ENCODE data around the gene EFNA5.

Gene EFNA5

DNA sequence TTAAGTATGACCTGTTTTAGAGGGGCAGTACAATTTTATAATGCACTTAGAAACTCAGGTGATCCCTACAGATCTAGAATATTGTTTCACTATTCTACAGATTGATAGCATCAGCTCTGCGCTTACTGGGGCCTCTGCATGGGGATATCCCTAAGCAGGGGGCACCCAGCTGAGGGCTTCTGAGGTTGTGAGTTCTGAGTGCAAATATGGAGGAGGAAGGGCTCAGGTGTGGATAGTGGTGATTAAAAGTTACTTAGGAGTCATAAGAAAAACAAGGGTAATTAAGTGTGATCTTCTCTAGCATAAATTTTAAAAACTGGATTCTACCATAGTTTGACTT, 274.4 kb downstream of the EFNA5 start:
- Histone ChIP-seq H3K27me3 (ENCODE audit: insufficient read depth, low read depth, severe bottlenecking) (no peaks in the 10 kb centered on the region), H3K36me3 (no peaks in the 10 kb centered on the region), H3K4me3 (ENCODE audit: low read depth, low read length) (no peak overlapping the region), H3K27ac (no peak overlapping the region), H3K9me3 (ENCODE audit: severe bottlenecking) (no peaks in the 10 kb centered on the region)
- TF ChIP-seq, protein P1, sequence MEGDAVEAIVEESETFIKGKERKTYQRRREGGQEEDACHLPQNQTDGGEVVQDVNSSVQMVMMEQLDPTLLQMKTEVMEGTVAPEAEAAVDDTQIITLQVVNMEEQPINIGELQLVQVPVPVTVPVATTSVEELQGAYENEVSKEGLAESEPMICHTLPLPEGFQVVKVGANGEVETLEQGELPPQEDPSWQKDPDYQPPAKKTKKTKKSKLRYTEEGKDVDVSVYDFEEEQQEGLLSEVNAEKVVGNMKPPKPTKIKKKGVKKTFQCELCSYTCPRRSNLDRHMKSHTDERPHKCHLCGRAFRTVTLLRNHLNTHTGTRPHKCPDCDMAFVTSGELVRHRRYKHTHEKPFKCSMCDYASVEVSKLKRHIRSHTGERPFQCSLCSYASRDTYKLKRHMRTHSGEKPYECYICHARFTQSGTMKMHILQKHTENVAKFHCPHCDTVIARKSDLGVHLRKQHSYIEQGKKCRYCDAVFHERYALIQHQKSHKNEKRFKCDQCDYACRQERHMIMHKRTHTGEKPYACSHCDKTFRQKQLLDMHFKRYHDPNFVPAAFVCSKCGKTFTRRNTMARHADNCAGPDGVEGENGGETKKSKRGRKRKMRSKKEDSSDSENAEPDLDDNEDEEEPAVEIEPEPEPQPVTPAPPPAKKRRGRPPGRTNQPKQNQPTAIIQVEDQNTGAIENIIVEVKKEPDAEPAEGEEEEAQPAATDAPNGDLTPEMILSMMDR (IDR thresholded peaks at IDR 0.05; ENCODE audit: low read depth, low read length) = no peak
- no peak for DNase-seq

DNA sequence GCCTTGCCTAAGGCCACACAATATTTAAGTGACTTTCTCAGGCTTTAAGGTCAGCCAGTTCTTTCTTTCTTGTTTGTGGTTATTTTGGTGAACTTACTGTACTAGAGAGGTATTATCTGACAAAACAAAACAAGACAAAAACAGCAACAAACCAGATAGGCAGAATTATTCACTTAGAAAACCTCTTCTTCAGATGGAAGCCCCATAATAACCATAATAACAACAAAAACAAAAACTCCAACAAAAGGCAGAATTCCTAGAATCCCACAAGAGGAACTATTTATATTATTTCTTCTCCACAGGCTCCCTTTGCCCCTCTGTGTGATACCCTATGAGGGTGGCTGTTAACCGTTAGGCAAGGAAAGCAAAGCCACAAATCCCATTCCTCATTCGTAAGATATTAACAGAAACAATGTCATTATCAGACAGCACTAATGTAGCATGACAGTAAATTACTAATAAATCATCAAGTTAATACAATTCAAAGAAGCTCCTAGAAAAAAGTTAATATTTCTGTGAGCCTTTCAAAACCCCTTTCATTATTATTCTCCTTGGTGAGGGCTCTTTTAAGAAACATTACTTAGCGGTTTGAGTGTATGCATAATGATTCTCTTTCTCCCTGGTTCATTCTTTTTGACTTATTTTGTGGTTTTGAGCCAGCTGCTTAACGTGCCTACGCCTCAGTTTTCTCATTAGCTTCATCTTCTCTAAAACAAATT, 274.9 kb downstream of the EFNA5 start:
- no peak for DNase-seq
- Histone ChIP-seq H3K9me3 (ENCODE audit: severe bottlenecking) (no peaks in the 10 kb centered on the region), H3K27me3 (ENCODE audit: insufficient read depth, low read depth, severe bottlenecking) (no peaks in the 10 kb centered on the region), H3K27ac (no peak overlapping the region), H3K36me3 (no peaks in the 10 kb centered on the region), H3K4me3 (ENCODE audit: low read depth, low read length) (no peak overlapping the region)
- TF ChIP-seq, protein P1 (IDR thresholded peaks at IDR 0.05; ENCODE audit: low read depth, low read length) = no peak

DNA sequence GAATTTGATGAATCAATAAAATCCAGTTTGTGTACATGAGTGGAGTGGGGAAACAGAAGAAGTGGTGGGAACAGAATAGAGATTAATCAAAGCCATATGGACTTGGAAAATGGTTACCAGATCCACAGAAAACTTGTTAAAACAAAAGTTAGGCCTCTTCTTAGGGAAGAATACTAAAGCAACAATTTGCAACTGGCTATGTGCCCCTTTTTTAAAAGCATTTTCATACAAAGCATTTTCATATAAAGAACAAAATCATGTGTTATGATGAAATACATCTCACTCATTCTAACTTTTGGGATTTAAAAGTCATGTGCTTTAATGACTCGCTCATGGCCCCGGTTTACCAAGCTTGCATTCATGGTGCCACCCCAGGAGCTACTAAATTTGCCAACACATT, 276.9 kb downstream of the EFNA5 start:
- Histone ChIP-seq H3K27ac (no peak overlapping the region), H3K36me3 (no peaks in the 10 kb centered on the region), H3K27me3 (ENCODE audit: insufficient read depth, low read depth, severe bottlenecking) (no peaks in the 10 kb centered on the region), H3K4me3 (ENCODE audit: low read depth, low read length) (no peak overlapping the region), H3K9me3 (ENCODE audit: severe bottlenecking) (no peaks in the 10 kb centered on the region)
- TF ChIP-seq, protein P1 (IDR thresholded peaks at IDR 0.05; ENCODE audit: low read depth, low read length) = no peak
- no peak for DNase-seq

DNA sequence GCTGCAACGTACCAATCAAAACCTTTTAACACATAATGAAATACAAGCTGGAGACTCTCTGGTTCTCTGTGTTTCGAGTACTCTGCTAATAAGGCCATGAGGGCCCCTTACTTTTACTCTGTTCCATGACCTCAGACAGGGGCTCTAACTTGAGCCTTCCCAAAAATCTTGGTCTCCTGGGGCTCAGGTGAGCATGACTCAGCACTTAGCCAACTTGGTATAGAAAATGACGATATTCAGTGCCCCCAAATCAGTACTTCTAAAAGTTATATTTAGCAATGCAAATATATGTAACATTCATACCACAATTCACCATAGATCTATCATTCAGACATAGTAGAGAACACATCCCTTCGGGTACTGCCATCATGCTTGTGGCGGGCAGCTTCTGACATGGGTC, 278.9 kb downstream of the EFNA5 start:
- TF ChIP-seq, protein P1 (IDR thresholded peaks at IDR 0.05; ENCODE audit: low read depth, low read length) = no peak

DNA sequence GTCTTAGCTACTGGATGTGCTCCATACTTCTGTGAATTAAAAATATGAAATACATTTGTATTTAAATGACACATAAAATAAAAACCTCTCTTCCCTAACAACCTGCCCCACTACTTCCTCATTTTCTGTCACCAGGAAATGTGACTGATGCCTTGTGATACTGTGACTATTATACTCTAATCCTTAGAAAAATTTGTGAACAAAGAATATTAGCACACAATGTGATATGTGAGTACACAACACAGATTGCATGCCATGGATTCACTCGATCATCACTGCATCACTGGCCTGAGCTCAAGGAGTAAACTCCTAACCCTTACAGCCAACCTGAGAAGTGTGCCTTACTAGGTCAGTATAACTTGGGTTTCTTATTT, 281.0 kb downstream of the EFNA5 start:
- Histone ChIP-seq H3K27ac (no peak overlapping the region), H3K4me3 (ENCODE audit: low read depth, low read length) (no peak overlapping the region)
- DNase-seq = no peak

More for the DNA sequence above, 278.9 kb downstream of the EFNA5 start:
- Histone ChIP-seq H3K4me3 (ENCODE audit: low read depth, low read length) (no peak overlapping the region), H3K9me3 (ENCODE audit: severe bottlenecking) (no peaks in the 10 kb centered on the region), H3K36me3 (no peaks in the 10 kb centered on the region), H3K27ac (no peak overlapping the region), H3K27me3 (ENCODE audit: insufficient read depth, low read depth, severe bottlenecking) (no peaks in the 10 kb centered on the region)
- no peak for DNase-seq

More for the DNA sequence above, 281.0 kb downstream of the EFNA5 start:
- Histone ChIP-seq H3K9me3 (ENCODE audit: severe bottlenecking) (no peaks in the 10 kb centered on the region), H3K27me3 (ENCODE audit: insufficient read depth, low read depth, severe bottlenecking) (no peaks in the 10 kb centered on the region), H3K36me3 (no peaks in the 10 kb centered on the region)
- TF ChIP-seq, protein P1 (IDR thresholded peaks at IDR 0.05; ENCODE audit: low read depth, low read length) = no peak

Data from WERI-Rb-1 (cell line).